NOMO-1 treated with dmso at 0.1 percent for 144 hours (cell line): ENCODE data around the gene DDR2.
"Not testable (repeated sequence)": the region's sequence is repeated elsewhere in the genome, so short reads cannot be mapped to it uniquely, and the experiment has no call there.

ENCODE experiments used
- DNase-seq: peaks from one replicate; lab custom pipeline; 2025; ENCODE audit not compliant: unreplicated experiment; lab: John Stamatoyannopoulos, UW

The DDR2 gene

GRCh38 chr1:162719678-162720077 is 87.4 kb downstream of the DDR2 start:
- no peak for DNase-seq

- DNase-seq, result no peak
Observed at GRCh38 chr1:162720996-162721395, 88.7 kb downstream of the DDR2 start.

- no peak for DNase-seq
Observed at GRCh38 chr1:162721471-162721870, 89.2 kb downstream of the DDR2 start.

GRCh38 chr1:162722036-162722435 is 89.8 kb downstream of the DDR2 start:
- no peak for DNase-seq

GRCh38 chr1:162724583-162725120 is 92.4 kb downstream of the DDR2 start:
- DNase-seq, result no peak

GRCh38 chr1:162725301-162725837 is 93.1 kb downstream of the DDR2 start:
- no peak for DNase-seq

GRCh38 chr1:162726555-162726954 is 94.3 kb downstream of the DDR2 start:
- DNase-seq, result no peak

GRCh38 chr1:162727493-162727892 is 95.2 kb downstream of the DDR2 start:
- DNase-seq, result not testable (repeated sequence)

GRCh38 chr1:162728573-162728972 is 96.3 kb downstream of the DDR2 start:
- no peak for DNase-seq

- DNase-seq, result not testable (repeated sequence)
Observed at GRCh38 chr1:162729195-162729774, 97.0 kb downstream of the DDR2 start.

GRCh38 chr1:162732094-162732493 is 99.8 kb downstream of the DDR2 start:
- DNase-seq, result no peak

GRCh38 chr1:162732566-162733335 is 100.5 kb downstream of the DDR2 start:
- no peak for DNase-seq

GRCh38 chr1:162733336-162733590 is 101.0 kb downstream of the DDR2 start:
- no peak for DNase-seq

GRCh38 chr1:162734047-162734446 is 101.8 kb downstream of the DDR2 start:
- DNase-seq, result no peak

- DNase-seq, result no peak
Observed at GRCh38 chr1:162736184-162736583, 103.9 kb downstream of the DDR2 start.

- no peak for DNase-seq
Observed at GRCh38 chr1:162736633-162737067, 104.4 kb downstream of the DDR2 start.

- no peak for DNase-seq
Observed at GRCh38 chr1:162740755-162741154, 108.5 kb downstream of the DDR2 start.

- DNase-seq, result no peak
Observed at GRCh38 chr1:162741574-162741973, 109.3 kb downstream of the DDR2 start.

- DNase-seq, result not testable (repeated sequence)
Observed at GRCh38 chr1:162746264-162746942, 114.1 kb downstream of the DDR2 start.

- DNase-seq, result no peak
Observed at GRCh38 chr1:162753001-162753658, 120.9 kb downstream of the DDR2 start.

GRCh38 chr1:162753998-162754585 is 121.8 kb downstream of the DDR2 start:
- DNase-seq, result peak; percentile 7
